Fibroblast of upper back skin (primary cell): ENCODE data around the gene RETN.

Experiments used
- DNase-seq: peaks from one replicate; pipeline ENCODE4 v3.0.0-alpha.2; 2013

Gene RETN

DNA sequence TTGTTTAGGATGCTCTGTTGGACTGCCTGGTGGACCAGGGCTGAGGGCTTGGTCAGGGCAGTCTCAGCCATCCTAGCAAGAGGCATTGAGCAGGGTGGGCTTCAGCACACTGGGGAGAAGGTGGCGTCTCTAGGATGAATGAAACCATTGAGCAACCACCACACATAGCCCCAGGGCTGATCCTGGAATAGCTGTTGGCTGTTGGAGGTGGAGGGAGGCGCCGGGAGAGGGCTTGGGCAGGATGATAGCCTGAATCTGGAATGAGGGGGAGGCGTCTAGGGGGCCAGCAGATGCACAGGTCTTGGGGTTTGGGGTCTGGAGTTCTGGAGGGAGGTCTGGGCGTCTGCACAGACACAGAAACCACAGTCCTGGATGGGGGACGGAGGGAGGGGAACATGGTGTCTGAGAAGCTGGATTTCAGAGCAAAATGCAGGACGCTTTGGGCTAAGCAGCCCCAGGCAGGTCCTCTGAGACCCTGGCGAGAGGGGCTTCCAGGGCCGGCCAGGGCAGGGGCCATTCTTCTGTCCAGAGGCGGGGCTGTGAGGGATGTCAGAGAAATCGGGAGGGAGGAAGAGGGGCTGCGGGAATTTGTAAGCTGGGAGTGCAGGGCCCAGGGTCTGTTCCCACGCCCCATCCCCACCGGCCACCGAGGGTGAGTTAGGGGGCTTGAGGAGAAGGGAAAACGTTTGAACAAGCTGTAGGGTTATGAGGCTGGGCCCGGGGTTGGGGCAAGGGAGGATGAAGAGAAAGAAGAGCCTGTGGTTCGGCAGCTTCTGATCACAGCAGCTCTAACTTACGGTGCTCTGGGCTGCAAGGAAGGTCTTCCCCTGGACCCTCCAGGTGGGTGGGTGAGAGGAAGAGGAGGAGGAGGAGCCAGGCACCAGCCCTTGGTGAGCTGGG is 16.9 kb downstream of the RETN start:
- no peak for DNase-seq

DNA sequence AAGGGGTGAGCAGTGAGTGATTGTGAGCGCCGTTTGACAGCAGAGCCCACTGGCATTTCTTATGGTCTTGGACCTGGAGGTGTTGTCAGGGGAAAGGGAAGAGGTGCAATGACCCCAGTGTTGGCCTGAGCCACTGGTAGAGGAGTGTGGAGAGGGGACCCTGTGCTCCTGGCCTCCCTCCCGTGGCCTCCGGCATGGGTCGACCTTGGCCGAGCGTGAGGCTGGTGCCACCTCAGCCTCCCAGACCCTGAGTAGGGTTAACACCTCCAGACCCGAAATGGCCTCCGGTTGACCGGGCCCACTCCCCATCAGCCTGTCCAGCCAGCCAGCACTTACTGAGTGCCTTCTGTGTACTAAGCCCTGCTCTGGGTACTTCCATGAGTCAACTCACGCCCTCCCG is 18.3 kb downstream of the RETN start:
- DNase-seq: no peak

DNA sequence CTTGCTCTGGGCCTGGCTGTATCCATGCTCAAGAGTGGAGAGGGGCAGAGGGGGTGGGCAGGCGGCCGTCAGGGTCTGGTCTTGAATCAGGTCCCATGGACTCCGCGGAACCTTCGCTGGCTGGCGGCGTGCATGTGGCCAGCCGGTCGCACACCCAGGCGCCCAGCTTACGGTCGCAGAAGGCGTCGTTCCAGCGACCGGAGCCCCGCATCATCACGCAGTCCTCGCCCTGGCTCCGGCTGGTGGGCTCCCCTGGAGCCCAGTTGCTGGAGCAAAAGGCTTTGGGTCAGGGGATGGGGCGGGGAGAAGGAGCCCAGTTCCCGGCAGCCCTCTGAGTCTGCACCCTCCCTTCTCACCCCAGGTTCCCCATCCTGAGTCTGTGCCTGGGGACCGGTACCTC is 20.3 kb downstream of the RETN start:
- no peak for DNase-seq

DNA sequence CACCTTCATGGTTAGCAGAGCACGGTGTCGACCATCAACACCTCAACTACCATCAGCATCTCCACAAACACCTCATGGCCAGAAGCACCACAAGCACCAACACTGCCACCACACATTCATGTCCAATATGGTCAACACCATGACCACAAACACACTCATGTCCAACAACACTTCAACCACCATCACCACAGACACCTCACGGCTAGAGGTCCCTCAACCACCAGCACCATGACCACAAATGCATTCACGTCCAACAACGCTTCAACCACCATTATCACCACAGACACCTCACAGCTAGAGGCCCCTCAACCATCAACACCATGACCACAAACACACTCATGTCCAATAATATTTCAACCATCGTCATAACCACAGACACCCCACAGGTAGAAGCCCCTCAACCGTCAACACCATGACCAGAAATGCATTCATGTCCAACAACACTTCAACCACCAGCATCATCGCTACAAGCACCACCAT is 22.0 kb downstream of the RETN start:
- no peak for DNase-seq

DNA sequence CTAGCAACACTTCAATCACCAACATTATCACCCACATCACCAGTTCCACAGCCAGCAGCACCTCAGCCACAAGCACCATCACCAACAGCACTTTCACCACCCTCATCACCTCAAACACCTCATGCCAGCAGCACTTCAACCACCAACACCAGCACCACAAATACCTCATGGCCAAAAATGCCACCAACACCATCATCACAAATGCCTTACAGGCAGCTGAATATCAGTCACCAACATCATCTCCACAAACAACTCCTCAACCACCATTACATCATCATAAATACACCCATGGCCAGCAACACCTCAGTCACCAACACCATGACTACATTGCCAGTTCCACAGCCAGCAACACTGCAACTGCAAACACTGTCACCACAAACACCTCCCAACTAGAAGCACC is 22.6 kb downstream of the RETN start:
- DNase-seq: no peak

GRCh38 chr19:7692417-7693088 is 23.7 kb downstream of the RETN start:
- no peak for DNase-seq

DNA sequence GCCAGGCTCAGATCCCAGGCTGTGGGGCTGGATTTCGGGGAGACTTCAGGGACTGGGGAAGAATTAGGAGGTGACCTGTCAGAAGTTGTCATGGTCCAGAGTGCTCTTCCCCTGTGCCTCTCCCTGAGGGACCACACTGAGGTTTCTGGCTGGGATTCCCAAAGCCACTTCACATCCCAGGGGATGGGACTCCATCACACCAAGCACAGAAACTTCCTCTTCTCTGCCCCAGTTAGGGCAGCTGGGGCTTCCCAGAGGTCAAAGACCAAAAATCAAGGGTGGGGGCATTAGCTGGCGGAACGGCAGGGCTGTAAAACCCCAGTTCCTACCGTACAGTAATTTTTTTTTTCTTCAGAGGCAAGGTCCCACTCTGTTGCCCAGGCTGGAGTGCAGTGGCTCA is 25.6 kb downstream of the RETN start:
- DNase-seq: no peak

DNA sequence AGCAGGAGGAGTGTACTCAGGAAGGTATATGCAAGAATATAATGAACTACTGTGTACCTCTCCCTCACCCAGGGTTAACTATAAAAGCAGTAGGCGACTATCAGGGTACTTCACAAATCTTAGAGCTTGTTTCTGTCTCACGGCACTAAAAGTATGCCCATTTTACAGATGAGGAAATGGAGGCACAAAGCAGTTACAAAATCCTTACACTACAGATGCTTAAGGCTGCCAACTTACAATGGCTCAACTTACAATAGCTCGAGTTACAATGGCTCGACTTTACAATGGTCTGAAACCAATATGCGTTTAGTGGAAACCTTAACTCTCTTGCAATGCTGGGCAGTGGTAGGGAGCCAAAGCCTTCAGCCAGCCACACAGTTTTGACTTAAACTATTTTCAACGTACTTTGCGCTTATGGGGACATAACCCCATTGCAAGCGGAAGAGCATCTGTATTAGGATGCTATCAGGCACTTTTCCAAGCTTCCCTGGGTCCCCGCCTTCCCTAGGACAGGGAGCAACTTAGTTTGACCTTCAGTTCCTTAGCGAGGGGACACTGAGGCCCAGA is 29.0 kb downstream of the RETN start:
- no peak for DNase-seq

DNA sequence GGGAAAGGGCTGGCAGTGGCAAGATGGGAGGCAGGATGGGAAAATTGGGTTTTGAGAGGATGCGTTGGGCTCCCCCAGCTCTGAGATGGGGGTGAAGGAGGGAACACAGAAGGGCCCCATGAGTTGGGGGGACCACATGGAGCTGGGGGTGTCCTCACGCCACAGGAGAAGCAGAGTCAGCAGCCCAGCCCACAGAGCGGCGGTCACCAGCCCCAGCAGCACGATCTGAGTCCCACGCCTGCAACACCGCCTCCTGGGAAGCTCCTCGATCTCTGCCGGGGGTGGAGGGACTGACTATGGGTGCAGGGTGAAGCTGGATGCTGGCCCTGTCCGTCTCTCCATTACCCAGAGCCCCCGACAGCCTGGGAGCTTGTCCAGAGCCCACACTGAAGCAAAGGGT is 29.7 kb downstream of the RETN start:
- no peak for DNase-seq

DNA sequence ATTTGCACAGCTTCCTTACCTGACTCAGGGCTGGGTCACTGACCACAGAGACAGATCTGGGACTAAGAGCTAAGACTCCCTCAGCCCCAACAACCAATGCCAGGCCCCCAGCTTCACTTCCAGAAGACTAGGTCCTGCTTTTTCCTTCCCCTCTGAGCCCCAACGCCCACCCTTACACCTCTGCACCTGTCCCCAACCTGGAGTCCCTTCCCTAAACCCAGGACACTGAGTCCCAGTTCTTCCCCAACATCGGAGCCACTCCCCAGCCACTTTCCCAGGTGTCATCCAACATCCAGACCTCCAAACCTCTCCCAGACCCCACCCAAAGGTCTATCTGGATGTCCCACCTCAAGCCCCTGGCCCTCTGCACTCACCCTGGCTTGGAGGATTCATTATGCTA is 30.2 kb downstream of the RETN start:
- no peak for DNase-seq

- DNase-seq: no peak
These were observed 30.9 kb downstream of the RETN start for GRCh38 chr19:7699417-7700401.

GRCh38 chr19:7701049-7701653 is 32.3 kb downstream of the RETN start:
- DNase-seq: no peak

- no peak for DNase-seq
These were observed 33.0 kb downstream of the RETN start, which contains the start of gene FCER2 for GRCh38 chr19:7701654-7702457. Gene FCER2 (minus strand): TSS chr19:7702131. CDS start chr19:7699760, 2,371 bp downstream.

GRCh38 chr19:7703332-7703731 is 34.5 kb downstream of the RETN start:
- no peak for DNase-seq

DNA sequence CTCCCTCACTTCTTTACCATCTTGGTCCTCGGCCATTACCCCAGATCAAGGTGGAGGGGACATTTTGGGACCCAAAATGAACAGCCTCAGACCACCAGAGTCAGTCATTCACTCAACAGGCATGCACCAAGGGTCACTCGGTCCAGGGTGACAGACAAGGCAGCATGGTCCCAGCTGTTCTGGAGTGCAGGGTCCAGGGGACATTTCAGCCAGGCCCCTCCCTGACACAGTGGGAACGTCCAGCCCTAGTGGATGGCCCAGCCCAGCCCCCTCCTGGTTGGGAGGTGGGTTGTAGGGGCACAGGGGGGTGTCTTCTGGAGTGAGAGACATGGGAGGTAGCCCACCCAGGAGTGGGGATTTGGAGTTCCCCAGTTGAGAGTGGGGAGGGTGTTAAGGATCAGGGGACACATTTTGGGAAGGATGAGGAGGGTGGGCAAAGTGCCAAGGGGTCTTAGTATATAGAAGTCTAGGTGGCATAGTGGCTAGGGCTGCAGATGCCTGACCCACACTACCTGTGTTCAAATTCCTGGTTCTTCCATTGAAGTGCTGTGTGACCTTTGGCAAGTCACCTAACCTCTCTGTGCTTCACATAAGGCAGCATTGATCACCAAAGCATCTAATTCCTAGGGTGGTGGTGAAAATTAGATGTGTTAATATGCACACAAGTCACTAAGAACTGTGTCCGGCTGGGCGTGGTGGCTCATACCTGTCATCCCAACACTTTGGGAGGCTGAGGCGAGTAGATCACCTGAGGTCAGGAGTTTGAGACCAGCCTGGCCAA is 35.6 kb downstream of the RETN start:
- DNase-seq: no peak

- no peak for DNase-seq
These were observed 36.7 kb downstream of the RETN start for GRCh38 chr19:7705387-7706187.

DNA sequence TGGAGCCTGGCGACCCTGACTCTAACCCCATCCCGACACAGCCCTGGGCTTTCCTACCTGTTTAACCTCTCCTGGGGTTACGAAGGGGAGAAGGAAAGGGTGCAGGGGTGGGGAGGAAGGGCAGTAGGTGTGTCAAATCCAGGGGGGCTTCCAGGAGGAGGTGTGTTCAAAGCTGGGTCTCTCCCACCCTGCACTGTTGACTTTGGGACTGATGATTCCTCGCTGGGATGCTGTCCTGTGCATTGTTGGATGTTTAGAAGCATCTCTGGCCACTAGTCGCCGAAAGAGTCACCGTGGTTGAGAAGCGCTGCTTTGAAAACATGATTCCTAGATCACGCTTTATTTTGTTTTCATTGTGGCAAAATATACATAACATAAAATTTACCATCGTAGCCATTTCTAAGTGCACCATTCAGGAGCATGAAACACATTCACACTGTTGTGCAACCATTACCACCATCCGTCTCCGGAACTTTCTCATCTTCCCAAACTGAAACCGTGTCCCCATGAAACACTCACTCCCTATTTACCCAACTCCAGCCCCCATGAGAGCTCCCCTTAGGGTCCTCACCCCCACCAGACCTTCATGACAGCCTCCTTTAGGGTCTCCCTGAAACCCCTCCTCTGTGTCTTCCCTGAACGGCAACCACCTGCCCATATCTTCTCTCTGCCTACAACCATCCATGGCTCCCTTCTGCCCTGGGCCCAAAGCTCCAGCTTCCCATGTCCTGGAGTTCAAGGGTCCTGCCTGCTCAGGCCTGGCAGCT is 37.5 kb downstream of the RETN start:
- DNase-seq: no peak

GRCh38 chr19:7706955-7707456 is 38.2 kb downstream of the RETN start:
- DNase-seq: no peak
